ENCODE measurements around the gene TBX21.

DNA sequence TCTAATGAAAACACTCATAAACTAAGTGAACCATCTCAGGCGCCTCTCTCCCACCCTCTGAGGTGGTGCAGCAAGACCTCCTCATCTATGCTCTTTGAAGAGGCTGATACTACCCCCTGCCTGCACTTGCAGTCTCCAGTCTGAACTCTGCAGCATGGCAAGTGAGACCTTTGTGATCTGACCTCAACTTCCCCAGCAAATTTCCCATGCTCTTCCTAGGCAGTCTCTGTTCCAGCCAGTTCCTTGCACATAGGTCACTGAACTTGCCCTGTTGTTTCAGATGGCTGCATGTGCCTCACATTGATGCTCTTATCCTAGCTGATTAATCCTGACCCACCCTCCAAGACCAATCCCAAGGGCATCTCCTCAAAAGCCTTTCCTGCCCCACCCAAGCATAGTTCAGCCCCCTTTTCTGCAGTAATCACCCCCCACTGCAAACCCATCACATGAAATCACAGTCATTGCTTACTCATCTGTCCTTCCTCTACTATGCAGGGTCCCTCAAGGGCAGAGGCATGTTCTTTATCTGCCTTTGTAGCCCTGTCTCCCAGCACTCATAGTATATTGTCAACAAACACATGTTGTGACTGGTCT is 42.0 kb downstream of the TBX21 start:
- TF ChIP-seq TAF1 (IDR thresholded peaks at IDR 0.05; ENCODE audit: borderline replicate concordance, low read depth, low read length), result no peak
- no peak for TF ChIP-seq POLR2A (IDR thresholded peaks at IDR 0.05; ENCODE audit: low read depth, low read length)
- no peak for TF ChIP-seq POLR2AphosphoS5 (IDR thresholded peaks at IDR 0.05; ENCODE audit: low read depth, low read length)

Data from GM12892 (cell line).